ENCODE results near the gene AMACR.
A peak's percentile ranks its signal among the peaks of the same experiment; 100 is the strongest.

Gene AMACR

DNA sequence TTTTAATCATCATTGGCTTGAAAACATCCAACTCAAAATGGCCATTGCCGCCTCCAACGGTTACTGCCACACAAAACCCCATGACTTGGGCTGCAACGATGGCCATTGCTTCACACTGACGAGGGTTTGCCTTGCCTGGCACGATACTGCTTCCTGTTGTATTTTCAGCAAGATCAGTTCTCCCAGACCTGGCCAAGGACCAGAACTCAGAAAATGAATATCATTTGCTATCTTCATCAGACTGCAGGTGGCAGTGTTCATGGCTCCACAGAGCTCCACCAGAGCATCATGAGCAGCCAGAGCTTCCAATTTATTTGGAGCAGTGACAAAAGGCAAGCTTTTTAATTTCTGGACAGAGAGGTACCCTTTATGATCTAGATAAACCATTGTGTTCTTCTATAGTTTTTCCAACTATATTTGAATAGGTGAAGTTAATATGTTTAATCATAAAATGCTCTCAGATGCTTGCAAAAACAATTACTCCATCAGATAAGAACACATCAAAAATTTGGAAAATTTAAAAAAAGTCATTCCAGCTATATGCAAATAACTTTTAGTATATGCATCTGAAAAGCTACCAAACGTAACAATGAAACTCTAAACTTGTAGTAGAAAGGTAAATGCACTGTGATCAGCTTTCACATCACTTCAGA, 10.4 kb downstream of the AMACR start:
- H3K4me3 ChIP-seq (ENCODE audit: low read depth, low read length) = no peak overlapping the region
- TF ChIP-seq, protein P1, sequence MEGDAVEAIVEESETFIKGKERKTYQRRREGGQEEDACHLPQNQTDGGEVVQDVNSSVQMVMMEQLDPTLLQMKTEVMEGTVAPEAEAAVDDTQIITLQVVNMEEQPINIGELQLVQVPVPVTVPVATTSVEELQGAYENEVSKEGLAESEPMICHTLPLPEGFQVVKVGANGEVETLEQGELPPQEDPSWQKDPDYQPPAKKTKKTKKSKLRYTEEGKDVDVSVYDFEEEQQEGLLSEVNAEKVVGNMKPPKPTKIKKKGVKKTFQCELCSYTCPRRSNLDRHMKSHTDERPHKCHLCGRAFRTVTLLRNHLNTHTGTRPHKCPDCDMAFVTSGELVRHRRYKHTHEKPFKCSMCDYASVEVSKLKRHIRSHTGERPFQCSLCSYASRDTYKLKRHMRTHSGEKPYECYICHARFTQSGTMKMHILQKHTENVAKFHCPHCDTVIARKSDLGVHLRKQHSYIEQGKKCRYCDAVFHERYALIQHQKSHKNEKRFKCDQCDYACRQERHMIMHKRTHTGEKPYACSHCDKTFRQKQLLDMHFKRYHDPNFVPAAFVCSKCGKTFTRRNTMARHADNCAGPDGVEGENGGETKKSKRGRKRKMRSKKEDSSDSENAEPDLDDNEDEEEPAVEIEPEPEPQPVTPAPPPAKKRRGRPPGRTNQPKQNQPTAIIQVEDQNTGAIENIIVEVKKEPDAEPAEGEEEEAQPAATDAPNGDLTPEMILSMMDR (IDR thresholded peaks at IDR 0.05; ENCODE audit: low read depth, low read length) = peak; percentile 55

DNA sequence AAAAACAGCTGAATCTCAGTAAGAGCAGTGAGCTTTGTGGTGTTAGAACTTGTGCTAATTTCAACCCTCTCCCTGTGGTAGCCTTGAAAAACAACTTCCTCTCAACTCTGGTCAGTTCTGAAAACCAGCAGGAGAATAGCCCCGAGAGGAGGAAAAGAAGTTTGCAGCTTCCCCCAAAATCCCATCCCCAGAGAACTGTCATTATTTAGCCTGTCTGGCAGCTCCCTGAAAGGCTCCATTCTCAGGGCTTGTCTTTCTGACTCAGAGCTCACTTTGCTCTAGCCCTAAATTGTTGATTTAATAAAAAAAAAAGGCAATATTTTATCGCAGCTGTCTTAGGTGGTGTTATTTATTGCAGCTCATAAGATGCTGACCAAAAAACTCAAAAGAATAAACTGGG, 12.0 kb downstream of the AMACR start:
- TF ChIP-seq, protein P1 (IDR thresholded peaks at IDR 0.05; ENCODE audit: low read depth, low read length) = no peak
- H3K4me3 ChIP-seq (ENCODE audit: low read depth, low read length) = no peak overlapping the region

DNA sequence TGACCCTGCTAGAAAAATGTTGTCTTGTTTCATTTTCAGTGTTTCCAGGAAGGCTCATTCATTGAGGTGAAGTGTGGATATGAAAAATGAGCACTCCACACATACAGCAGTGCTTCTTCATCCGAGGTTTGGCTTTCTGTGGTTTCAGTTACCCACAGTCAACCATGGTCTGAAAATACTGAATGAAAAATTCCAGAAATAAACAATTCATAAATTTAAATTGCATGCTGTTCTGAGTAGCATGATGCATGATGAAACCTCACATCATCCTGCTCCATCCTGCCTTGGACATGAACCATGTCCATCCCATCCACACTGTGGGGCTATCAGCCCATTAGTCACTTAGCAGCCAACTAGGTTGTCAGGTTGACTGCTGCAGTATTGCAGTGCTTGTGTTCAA, 13.0 kb downstream of the AMACR start:
- TF ChIP-seq, protein P1 (IDR thresholded peaks at IDR 0.05; ENCODE audit: low read depth, low read length) = no peak
- no peak overlapping the region for H3K4me3 ChIP-seq (ENCODE audit: low read depth, low read length)

DNA sequence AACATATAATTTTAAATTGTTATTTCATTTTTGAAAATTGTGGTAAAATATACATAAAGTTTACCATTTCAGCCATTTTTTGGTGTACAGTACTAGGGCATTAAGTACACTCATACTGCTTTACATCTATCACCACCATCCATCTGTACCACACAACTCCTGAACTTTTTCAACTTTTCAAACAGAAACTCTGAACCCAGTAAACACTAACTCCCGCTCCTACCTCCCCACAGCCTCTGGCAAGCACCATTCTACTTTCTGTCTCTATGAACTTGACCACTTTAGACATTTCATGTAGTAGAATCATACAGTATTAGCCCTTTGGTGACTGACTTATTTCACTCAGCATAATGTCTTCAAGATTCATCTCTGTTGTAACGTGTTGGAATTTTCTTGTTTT, 15.0 kb downstream of the AMACR start:
- TF ChIP-seq, protein P1 (IDR thresholded peaks at IDR 0.05; ENCODE audit: low read depth, low read length) = no peak
- H3K4me3 ChIP-seq (ENCODE audit: low read depth, low read length) = no peak overlapping the region

DNA sequence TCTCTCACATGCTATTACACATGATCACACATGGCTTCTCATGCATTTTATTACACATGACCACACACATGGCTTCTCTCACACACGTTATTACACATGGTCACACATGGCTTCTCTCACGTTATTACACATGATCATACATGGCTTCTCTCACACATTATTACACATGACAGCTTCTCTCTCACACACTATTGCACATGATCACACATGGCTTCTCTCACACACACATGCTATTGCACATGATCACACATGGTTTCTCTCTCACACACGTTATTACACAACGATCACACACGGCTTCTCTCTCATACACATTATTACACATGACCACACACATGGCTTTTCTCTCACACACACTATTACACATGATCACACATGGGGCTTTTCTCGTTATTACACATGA, 22.4 kb downstream of the AMACR start:
- TF ChIP-seq, protein P1 (IDR thresholded peaks at IDR 0.05; ENCODE audit: low read depth, low read length) = no peak
- H3K4me3 ChIP-seq (ENCODE audit: low read depth, low read length) = no peak overlapping the region

DNA sequence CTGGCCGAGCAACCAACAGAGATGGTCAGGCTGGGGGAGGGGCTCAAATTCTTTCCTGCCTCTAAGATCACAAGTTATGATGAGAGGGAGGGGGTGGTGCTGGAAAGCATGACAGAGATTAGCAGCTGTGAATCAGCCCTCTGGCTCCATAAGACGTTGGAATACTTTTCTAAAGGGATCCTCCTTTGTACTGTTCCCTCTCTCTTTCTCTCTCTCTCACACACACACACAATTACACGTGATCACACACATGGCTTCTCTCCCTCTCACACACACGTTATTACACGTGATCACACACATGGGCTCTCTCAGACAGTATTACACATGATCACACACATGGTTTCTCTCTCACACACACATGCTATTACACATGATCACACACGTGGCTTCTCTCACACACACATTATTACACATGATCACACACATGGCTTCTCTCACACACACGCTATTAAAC, 23.2 kb downstream of the AMACR start, which contains the start of gene SLC45A2:
Gene SLC45A2, minus strand, starts transcription at position 23 of the 454 bp plus-strand sequence. CDS start 110 bp downstream, outside the sequence.
- TF ChIP-seq, protein P1 (IDR thresholded peaks at IDR 0.05; ENCODE audit: low read depth, low read length) = no peak
- no peak within 1 kb of the TSS for H3K4me3 ChIP-seq (ENCODE audit: low read depth, low read length)

DNA sequence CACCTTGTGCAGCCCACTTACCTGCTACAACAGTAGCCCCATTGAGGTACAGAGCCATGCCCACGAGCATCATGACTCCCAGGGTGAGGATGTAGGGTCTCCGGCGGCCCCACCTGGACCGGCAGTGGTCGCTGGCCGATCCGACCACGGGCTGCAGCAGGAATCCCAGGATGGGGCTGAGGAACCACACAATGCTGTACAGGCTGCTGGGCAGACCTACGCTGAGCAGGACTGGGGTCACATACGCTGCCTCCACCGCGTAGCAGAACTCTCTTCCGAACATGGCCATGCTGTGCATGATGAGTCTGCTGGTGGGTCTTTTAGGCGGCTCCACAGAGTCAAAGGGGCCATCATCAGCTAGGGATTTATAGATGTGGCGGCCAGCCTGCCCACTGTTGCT, 23.7 kb downstream of the AMACR start:
- TF ChIP-seq, protein P1 (IDR thresholded peaks at IDR 0.05; ENCODE audit: low read depth, low read length) = no peak
- no peak overlapping the region for H3K4me3 ChIP-seq (ENCODE audit: low read depth, low read length)
